Muscle of arm (tissue), 12 donors: Measurements from ENCODE around the gene KATNBL1. TPM values are rescaled to one million over a fixed set of nuclear protein-coding genes. Genes with fewer than 3 reads are reported as not detected.
"Not testable (repeated sequence)": the region's sequence is repeated elsewhere in the genome, so short reads cannot be mapped to it uniquely, and the experiment has no call there.

Experiments used
- DNase-seq: peaks from one replicate; pipeline ENCODE4 v3.0.0-alpha.2; 2013
- polyA plus RNA-seq, 12 donors: library from polyadenylated mRNA; unstranded; fragments of 120-200 nt; gene quantifications; one replicate each; pipeline ENCODE4 v1.2.1, GENCODE V29; 2013; ENCODE audit not compliant: insufficient read length in 12 of 12

KATNBL1 gene
- polyA plus RNA-seq, 12 donors: 64.5 to 175 (median 116) TPM; not detected in 1

GRCh38 chr15:34216527-34217270 is 6.8 kb upstream of the KATNBL1 start:
- DNase-seq: no peak

- no peak for DNase-seq
These were observed 4.2 kb upstream of the KATNBL1 start for GRCh38 chr15:34214135-34214534.

- no peak for DNase-seq
These were observed 3.8 kb upstream of the KATNBL1 start for GRCh38 chr15:34213690-34214089.

- no peak for DNase-seq
These were observed 3.9 kb downstream of the KATNBL1 start for GRCh38 chr15:34206011-34206410.

GRCh38 chr15:34203936-34204335 is 6.0 kb downstream of the KATNBL1 start:
- no peak for DNase-seq

- no peak for DNase-seq
These were observed 6.6 kb downstream of the KATNBL1 start for GRCh38 chr15:34203305-34203704.

DNA sequence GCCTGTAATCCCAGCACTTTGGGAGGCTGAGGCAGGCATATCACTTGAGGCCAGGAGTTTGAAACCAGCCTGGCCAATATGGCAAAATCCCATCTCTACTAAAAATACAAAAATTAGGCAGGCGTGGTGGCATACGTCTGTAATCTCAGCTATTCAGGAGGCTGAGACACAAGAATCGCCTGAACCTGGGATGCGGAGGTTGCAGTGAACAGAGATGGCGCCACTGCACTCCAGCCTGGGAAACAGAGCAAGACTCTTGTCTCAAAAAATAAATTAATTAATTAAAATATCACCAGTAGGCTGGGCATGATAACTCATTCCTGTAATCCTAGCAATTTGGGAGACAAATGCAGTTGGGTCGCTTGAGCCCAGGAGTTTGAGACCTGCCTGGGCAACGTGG is 16.6 kb downstream of the KATNBL1 start:
- not testable (repeated sequence) for DNase-seq

DNA sequence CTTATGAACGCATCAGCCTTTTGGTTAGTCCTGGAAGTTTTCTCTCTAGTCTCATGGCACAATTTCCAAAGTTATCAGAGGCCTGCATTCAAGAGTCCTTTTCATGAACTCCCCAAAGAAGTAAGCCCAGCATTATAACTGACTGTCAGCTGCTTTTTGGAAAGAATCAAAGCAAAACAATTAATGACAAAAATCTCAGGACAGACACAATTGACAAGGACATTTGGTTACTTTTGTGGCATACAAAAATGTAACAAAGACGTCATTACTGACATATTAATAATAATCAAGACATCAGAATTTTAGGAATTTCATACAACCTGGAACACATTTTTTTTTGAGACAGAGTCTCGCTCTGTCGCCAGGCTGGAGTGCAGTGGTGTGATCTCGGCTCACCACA is 21.2 kb downstream of the KATNBL1 start:
- no peak for DNase-seq

DNA sequence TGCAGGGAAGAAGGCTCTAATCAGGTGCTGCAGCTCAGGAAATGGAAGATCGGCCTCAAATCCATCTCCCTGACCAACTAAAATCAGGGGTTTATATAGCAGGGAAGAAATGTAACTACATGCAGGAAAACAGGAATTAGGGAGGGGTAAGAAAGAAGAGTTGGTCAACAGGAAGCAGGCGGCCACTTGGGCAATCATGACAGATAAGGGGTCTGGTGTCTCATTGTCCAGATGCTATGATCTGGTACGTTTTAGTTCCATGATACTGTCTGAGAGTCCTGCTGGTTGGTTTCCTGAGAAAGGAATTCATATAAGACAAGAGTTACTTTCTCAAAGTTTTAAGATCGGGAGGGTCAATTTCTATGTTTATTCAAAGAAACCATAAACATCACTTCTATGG is 24.2 kb downstream of the KATNBL1 start:
- DNase-seq: no peak

GRCh38 chr15:34182942-34183341 is 27.0 kb downstream of the KATNBL1 start:
- no peak for DNase-seq

DNA sequence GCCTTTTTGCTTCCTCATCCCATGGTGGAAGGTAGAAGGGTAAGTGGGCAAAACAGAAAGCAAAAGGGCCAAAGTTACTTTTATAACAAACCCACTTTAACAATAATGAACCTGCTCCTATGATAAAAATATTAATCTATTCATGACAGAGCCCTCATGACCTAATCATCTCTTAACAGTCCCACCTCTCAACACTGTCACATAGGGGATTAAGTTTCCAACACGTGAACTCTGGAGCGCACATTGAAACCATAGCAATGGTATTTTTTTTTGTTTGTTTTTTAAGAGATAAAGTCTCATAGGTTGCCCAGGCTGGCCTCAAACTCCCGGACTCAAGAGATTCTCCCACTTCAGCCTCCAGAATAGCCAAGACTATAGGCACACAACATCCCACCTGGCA is 30.7 kb downstream of the KATNBL1 start:
- DNase-seq: no peak

DNA sequence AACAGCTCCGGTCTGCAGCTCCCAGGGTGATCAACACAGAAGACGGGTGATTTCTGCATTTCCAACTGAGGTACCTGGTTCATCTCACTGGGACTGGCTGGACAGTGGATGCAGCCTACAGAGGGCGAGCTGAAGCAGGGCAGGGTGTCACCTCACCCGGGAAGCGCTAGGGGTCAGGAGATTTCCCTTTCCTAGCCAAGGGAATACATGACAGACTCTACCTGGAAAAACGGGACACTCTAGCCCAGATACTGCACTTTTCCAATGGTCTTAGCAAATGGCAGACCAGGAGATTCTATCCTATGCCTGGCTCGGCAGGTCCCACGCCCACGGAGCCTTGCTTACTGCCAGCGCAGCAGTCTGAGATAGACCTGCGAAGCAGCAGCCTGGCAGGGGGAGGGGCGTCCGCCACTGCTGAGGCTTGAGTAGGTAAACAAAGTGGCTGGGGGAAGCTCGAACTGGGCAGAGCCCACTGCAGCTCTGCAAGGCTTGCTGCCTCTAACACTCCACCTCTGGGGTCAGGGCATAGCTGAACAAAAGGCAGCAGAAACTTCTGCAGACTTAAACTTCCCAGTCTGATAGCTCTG is 43.8 kb downstream of the KATNBL1 start:
- DNase-seq: not testable (repeated sequence)

DNA sequence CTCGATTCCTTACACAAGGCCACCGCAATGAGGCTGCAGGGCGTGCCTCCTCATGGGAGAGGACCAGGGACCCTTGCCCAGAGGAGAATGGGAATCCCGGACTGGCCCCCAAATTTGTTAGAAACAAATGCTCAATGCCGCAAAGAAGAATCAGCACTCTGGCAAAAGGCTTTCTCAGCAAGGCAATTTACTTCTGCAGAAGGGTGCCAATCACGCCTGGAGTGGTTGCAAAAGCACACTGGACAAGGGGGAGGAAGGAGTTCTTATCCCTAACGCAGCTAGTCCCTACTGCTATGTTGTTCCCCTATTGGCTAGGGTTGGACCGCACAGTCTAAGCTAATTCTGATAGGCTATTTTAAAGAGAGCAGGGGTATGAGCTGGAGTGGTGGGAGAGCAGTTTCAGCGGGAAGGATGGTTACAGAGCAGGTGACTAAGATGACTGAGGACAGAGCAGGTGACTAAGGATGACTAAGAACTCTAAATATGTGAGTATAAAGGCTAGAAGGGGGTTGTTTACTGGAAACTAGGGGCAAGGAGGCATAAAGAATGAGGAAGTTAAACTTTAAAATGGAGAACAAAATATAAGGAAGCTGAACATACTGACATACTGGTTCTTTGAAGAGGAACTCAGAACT is 48.5 kb downstream of the KATNBL1 start:
- no peak for DNase-seq

DNA sequence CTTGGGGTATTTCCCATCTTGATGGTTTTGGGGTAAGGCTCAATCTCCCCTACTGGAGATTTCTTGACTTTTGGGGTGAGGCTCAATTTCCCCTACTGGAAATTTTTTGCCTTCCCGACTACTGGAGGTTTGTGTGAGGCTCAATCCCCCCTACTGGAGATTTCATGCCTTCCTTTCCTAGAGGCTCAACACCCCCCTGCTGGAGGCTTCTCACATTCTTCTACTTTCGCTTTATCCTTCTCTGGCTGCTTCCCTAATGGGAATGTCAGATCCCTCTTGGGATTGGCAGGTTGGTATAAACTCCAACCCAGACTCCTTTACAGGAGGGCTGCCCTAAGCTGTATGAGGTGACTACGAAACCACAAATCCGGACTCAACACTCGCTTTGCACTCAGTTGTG is 49.2 kb downstream of the KATNBL1 start:
- DNase-seq: no peak

DNA sequence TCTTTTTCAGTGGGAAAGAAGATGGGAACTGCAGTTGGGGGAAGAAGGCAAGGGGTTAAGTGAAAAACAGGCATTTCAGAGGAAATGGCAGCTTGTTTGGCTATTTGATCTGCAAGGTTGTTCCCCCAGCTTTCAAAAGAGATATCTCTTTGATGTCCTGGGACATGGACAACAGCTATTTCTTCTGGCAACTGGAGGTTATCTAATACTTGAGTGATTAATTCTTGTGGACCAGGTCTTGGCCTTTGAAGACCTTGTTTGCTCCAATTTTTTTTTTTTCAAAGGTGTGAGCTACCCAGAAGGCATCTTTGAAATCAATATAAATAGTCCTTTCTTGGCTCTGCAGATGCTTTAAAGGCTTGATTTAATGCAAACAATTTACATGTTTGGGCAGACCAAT is 51.5 kb downstream of the KATNBL1 start:
- no peak for DNase-seq

- no peak for DNase-seq
These were observed 54.0 kb downstream of the KATNBL1 start for GRCh38 chr15:34155859-34156258.

DNA sequence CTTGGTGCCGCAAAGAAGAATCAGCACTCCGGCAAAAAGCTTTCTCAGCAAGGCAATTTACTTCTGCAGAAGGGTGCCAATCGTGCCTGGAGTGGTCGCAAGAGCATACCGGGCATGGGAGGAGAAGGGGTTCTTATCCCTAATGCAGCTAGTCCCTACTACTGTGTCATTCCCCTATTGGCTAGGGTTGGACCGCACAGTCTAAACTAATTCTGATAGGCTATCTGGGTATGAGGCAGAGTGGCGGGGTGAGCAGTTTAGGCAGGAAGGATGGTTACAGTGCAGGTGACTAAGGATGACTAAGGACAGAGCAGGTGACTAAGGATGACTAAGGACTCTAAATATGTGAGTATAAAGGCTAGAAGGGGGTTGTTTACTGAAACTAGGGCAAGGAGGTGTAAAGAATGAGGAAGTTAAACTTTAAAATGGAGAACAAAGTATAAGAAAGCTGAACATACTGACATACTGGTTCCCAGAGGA is 55.1 kb downstream of the KATNBL1 start:
- DNase-seq: no peak

- DNase-seq: no peak
These were observed 62.3 kb downstream of the KATNBL1 start for GRCh38 chr15:34147371-34148140.

- DNase-seq: no peak
These were observed 76.4 kb downstream of the KATNBL1 start for GRCh38 chr15:34133511-34133910.

- DNase-seq: no peak
These were observed 77.0 kb downstream of the KATNBL1 start for GRCh38 chr15:34132881-34133280.

GRCh38 chr15:34128898-34129297 is 81.0 kb downstream of the KATNBL1 start:
- no peak for DNase-seq

DNA sequence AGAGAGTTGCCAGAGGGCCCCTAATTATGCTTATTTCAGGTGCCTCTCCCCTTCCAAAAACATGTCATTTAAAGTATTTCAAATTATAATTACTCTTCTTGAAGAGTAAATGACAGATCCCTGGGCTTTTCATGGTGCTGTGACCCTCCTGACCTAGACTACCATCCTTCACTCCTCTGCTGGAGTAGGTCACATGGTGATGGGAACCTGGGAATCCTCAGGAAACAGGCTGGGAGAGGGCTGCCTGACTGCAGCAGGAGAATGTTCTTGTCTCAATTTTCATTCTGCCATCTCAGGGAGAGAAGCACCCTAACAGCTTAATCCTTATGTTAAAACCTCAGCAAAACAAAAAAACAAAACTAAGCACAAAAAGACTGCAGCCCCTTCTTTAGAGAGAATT is 83.4 kb downstream of the KATNBL1 start:
- no peak for DNase-seq
